ENCODE data around the gene AHSG. TPM values are rescaled to one million over a fixed set of nuclear protein-coding genes. Genes with fewer than 3 reads are reported as not detected.

Gene AHSG
- total RNA-seq, 1 donor from 2014 or later = not detected

DNA sequence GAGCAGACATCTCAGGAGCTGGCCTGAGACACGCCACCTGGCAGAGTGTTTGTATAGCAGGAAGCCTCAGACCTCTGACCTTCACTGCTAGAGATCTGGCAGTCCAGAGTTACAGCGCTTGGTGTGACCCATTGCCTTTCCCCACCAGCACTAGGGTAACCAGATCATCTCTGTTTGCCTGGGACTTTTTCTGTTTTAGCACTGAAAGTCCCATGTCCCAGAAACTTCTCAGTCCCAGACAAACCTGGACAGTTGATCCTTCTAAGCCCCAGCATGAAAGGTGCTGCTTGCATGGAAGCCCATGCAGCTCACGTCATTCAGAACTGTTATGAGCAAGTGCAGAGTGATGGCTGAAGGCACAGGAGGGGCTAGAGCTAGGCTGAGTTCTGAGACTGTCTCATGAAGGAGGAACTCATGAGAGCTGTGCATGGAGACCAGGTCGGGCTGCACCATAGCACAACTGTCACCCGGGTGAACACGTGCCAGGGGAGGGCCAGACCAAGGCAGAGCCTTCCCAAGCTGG, 18.2 kb upstream of the AHSG start:
- no peaks in the 10 kb centered on the region for H3K27me3 Mint-ChIP-seq (ENCODE audit: unreplicated experiment)
- TF ChIP-seq, protein P1, sequence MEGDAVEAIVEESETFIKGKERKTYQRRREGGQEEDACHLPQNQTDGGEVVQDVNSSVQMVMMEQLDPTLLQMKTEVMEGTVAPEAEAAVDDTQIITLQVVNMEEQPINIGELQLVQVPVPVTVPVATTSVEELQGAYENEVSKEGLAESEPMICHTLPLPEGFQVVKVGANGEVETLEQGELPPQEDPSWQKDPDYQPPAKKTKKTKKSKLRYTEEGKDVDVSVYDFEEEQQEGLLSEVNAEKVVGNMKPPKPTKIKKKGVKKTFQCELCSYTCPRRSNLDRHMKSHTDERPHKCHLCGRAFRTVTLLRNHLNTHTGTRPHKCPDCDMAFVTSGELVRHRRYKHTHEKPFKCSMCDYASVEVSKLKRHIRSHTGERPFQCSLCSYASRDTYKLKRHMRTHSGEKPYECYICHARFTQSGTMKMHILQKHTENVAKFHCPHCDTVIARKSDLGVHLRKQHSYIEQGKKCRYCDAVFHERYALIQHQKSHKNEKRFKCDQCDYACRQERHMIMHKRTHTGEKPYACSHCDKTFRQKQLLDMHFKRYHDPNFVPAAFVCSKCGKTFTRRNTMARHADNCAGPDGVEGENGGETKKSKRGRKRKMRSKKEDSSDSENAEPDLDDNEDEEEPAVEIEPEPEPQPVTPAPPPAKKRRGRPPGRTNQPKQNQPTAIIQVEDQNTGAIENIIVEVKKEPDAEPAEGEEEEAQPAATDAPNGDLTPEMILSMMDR (IDR thresholded peaks at IDR 0.05) = no peak
- H3K9me3 Mint-ChIP-seq (ENCODE audit: unreplicated experiment) = no peaks in the 10 kb centered on the region
- DNase-seq (ENCODE audit: extremely low spot score, unreplicated experiment) = no peak
- no peaks in the 10 kb centered on the region for H3K36me3 Mint-ChIP-seq (ENCODE audit: unreplicated experiment)
- no peak overlapping the region for H3K27ac Mint-ChIP-seq (ENCODE audit: unreplicated experiment)
- no peak overlapping the region for H3K4me3 Mint-ChIP-seq (ENCODE audit: unreplicated experiment)
- no peaks in the 10 kb centered on the region for H3K4me1 Mint-ChIP-seq (ENCODE audit: unreplicated experiment)

DNA sequence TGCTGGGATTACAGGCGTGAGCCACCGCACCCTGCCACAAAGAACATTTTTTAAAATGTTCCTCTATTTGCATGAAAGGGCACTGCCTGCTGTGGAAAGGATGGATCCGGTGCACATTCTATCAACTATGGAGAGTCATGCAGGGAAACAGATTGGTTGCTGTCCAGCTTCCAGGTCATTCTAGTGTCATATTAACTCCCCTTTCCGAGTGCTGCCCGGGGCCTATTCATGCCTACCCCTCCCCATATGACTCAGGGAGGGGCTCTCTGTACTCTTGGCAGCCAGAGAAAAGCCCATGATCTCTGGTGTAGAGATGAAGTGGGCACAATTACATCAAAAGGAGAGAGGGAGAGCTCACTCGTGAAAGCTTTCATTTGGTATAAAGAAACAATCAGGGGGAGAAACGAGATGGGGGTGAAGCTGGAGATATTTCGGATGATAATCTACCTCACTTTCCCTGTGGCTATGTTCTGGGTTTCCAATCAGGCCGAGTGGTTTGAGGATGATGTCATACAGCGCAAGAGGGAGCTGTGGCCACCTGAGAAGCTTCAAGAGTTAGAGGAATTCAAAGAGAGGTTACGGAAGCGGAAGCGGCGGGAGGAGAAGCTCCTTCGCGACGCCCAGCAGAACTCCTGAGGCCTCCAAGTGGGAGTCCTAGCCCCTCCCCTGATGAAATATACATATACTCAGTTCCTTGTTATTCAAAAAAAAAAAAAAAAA, 16.1 kb upstream of the AHSG start:
- no peak overlapping the region for H3K4me3 Mint-ChIP-seq (ENCODE audit: unreplicated experiment)

DNA sequence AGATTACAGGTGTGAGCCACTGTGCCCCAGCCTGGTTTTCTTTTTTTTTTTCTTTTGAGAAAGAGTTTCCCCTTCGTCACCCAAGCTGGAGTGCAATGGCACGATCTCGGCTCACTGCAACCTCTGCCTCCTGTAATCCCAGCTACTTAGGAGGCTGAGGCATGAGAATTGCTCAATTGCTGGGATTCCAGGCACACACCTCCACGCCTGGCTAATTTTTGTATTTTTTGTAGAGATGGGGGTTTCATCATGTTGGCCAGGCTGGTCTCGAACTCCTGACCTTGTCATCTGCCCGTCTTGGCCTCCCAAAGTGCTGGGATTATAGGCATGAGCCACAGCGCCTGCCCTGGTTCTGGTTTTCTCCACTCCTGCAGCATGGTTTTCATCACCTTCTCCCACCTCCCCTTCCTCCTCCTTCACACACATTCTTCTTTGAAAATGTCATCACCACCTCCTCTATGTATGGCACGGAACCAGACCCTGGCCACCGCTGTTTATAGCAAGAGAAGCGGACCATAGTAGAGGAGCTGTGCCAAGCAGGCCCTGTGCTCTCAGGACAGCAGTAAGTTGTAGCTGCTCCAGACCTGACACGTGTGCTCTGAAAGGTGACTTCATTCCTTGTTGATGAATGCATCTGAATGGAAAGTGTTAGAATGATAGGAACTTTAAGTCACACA, 14.6 kb upstream of the AHSG start:
- TF ChIP-seq, protein P1 (IDR thresholded peaks at IDR 0.05) = no peak
- Mint-ChIP-seq H3K4me1 (ENCODE audit: unreplicated experiment) (no peaks in the 10 kb centered on the region), H3K36me3 (ENCODE audit: unreplicated experiment) (no peaks in the 10 kb centered on the region), H3K9me3 (ENCODE audit: unreplicated experiment) (no peaks in the 10 kb centered on the region), H3K27me3 (ENCODE audit: unreplicated experiment) (peaks cover 5% of the 10 kb centered on the region), H3K27ac (ENCODE audit: unreplicated experiment) (no peak overlapping the region), H3K4me3 (ENCODE audit: unreplicated experiment) (no peak overlapping the region)
- DNase-seq (ENCODE audit: extremely low spot score, unreplicated experiment) = no peak

More for the DNA sequence above, 16.1 kb upstream of the AHSG start:
- no peak for DNase-seq (ENCODE audit: extremely low spot score, unreplicated experiment)
- Mint-ChIP-seq H3K4me1 (ENCODE audit: unreplicated experiment) (no peaks in the 10 kb centered on the region), H3K9me3 (ENCODE audit: unreplicated experiment) (no peaks in the 10 kb centered on the region), H3K36me3 (ENCODE audit: unreplicated experiment) (no peaks in the 10 kb centered on the region), H3K27ac (ENCODE audit: unreplicated experiment) (no peak overlapping the region), H3K27me3 (ENCODE audit: unreplicated experiment) (peaks cover 2% of the 10 kb centered on the region)
- TF ChIP-seq, protein P1 (IDR thresholded peaks at IDR 0.05) = no peak

DNA sequence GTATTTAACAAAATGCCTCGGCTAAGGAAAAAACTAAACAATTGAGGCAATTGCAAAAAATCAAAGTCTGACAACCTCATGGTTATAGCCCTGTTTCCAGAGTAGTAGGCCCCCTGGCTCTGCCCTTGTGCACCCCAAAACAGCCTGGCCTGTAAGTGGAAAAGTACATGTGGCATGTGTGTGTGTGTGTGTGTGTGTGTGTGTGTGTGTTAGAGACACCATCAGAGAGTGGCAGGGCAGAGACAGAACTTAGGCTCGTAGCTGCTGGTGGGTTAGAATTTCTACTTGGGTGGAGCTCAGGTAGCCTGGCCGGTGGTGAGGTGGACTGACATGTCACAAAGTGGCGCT, 14.1 kb upstream of the AHSG start:
- H3K4me3 Mint-ChIP-seq (ENCODE audit: unreplicated experiment) = no peak overlapping the region
- no peak for DNase-seq (ENCODE audit: extremely low spot score, unreplicated experiment)
- H3K27me3 Mint-ChIP-seq (ENCODE audit: unreplicated experiment) = peaks cover 5% of the 10 kb centered on the region
- TF ChIP-seq, protein P1 (IDR thresholded peaks at IDR 0.05) = no peak
- H3K36me3 Mint-ChIP-seq (ENCODE audit: unreplicated experiment) = no peaks in the 10 kb centered on the region
- no peaks in the 10 kb centered on the region for H3K9me3 Mint-ChIP-seq (ENCODE audit: unreplicated experiment)
- H3K27ac Mint-ChIP-seq (ENCODE audit: unreplicated experiment) = no peak overlapping the region
- no peaks in the 10 kb centered on the region for H3K4me1 Mint-ChIP-seq (ENCODE audit: unreplicated experiment)

DNA sequence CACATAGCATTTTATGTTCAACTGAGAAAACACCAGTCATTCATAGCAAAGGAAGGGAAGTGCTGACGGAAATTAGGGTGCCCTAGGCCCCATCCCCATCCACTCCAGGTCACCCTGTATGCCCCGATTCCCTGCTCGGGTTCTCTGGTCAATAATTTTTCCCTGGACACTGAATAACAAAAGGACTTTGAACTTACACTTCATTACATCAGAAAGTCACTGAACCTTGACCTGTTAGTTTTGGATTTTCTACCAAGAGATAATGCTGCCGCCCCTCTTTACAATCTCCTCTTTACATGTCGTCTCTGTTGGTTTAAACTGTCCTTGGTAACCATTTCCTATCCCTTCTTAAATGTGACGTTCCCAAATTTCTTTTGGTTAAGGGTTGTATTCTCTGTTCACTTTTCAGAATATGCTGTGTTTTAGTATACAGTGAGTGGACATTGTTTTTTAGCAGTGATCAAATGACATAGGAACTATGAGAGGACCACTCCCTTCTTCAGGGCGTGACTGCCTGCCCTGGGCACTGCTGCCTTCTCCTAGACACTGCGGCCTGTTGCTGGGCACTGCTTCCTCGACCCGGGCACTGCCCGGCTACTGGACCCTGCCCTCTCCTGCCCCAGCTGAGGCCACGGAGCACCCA, 13.6 kb upstream of the AHSG start:
- no peaks in the 10 kb centered on the region for H3K36me3 Mint-ChIP-seq (ENCODE audit: unreplicated experiment)
- H3K4me1 Mint-ChIP-seq (ENCODE audit: unreplicated experiment) = no peaks in the 10 kb centered on the region
- H3K27ac Mint-ChIP-seq (ENCODE audit: unreplicated experiment) = no peak overlapping the region
- H3K9me3 Mint-ChIP-seq (ENCODE audit: unreplicated experiment) = no peaks in the 10 kb centered on the region
- H3K4me3 Mint-ChIP-seq (ENCODE audit: unreplicated experiment) = no peak overlapping the region
- DNase-seq (ENCODE audit: extremely low spot score, unreplicated experiment) = no peak
- TF ChIP-seq, protein P1 (IDR thresholded peaks at IDR 0.05) = no peak
- H3K27me3 Mint-ChIP-seq (ENCODE audit: unreplicated experiment) = peaks cover 5% of the 10 kb centered on the region
